ENCODE data around the gene KIFC1. TPM values are rescaled to one million over a fixed set of nuclear protein-coding genes. Genes with fewer than 3 reads are reported as not detected.
"Not testable (repeated sequence)": the region's sequence is repeated elsewhere in the genome, so short reads cannot be mapped to it uniquely, and the experiment has no call there.

Gene KIFC1
- 7.4 to 10.4 TPM (median 8.1 TPM) in 3 replicates for total RNA-seq
- long read RNA-seq, partial matches to known transcripts: 3 of 3 reads
- long read RNA-seq, other reads (novel, unspliced or antisense): 0 of 3 reads

- Mint-ChIP-seq H3K36me3 (ENCODE audit: low read depth) (no peaks in the 10 kb centered on the region), H3K27me3 (ENCODE audit: low read depth) (no peaks in the 10 kb centered on the region), H3K4me3 (ENCODE audit: unreplicated experiment) (peak within 1 kb of the TSS; percentile 77), H3K4me1 (ENCODE audit: low read depth) (peaks cover 32% of the 10 kb centered on the region), H3K27ac (ENCODE audit: unreplicated experiment) (peak within 1 kb of the TSS; percentile 97), H3K9me3 (ENCODE audit: low read depth) (no peaks in the 10 kb centered on the region)
- DNase-seq (ENCODE audit: low spot score): peak; percentile 99
- peak; percentile 99 for TF ChIP-seq CTCF (IDR thresholded peaks at IDR 0.05)
Measured at GRCh38 chr6:33391278-33391921, at the start of gene KIFC1. Gene KIFC1, plus strand, starts transcription at chr6:33391823. Its CDS starts 163 bp downstream, at chr6:33391986.

- not testable (repeated sequence) for H3K4me1 Mint-ChIP-seq (ENCODE audit: low read depth); H3K9me3 Mint-ChIP-seq (ENCODE audit: low read depth); H3K36me3 Mint-ChIP-seq (ENCODE audit: low read depth); H3K27ac Mint-ChIP-seq (ENCODE audit: unreplicated experiment); H3K27me3 Mint-ChIP-seq (ENCODE audit: low read depth); H3K4me3 Mint-ChIP-seq (ENCODE audit: unreplicated experiment); DNase-seq (ENCODE audit: low spot score)
Measured at GRCh38 chr6:33343606-33343952, 48.0 kb upstream of the KIFC1 start.

GRCh38 chr6:33343953-33344611, 47.5 kb upstream of the KIFC1 start:
- Mint-ChIP-seq H3K27ac (ENCODE audit: unreplicated experiment) (no peak overlapping the region), H3K36me3 (ENCODE audit: low read depth) (no peaks in the 10 kb centered on the region), H3K9me3 (ENCODE audit: low read depth) (no peaks in the 10 kb centered on the region), H3K4me1 (ENCODE audit: low read depth) (peaks cover 6% of the 10 kb centered on the region), H3K4me3 (ENCODE audit: unreplicated experiment) (no peak overlapping the region), H3K27me3 (ENCODE audit: low read depth) (peaks cover 9% of the 10 kb centered on the region)
- no peak for TF ChIP-seq CTCF (IDR thresholded peaks at IDR 0.05)
- DNase-seq (ENCODE audit: low spot score): no peak

GRCh38 chr6:33344701-33345697, 46.6 kb upstream of the KIFC1 start:
- H3K9me3 Mint-ChIP-seq (ENCODE audit: low read depth): no peaks in the 10 kb centered on the region
- peaks cover 6% of the 10 kb centered on the region for H3K4me1 Mint-ChIP-seq (ENCODE audit: low read depth)
- no peaks in the 10 kb centered on the region for H3K36me3 Mint-ChIP-seq (ENCODE audit: low read depth)
- H3K27me3 Mint-ChIP-seq (ENCODE audit: low read depth): peaks cover 5% of the 10 kb centered on the region
- peak; percentile 81 for TF ChIP-seq CTCF (IDR thresholded peaks at IDR 0.05)
- no peak overlapping the region for H3K4me3 Mint-ChIP-seq (ENCODE audit: unreplicated experiment)
- DNase-seq (ENCODE audit: low spot score): no peak
- no peak overlapping the region for H3K27ac Mint-ChIP-seq (ENCODE audit: unreplicated experiment)

GRCh38 chr6:33346972-33347371, 44.7 kb upstream of the KIFC1 start:
- not testable (repeated sequence) for H3K9me3 Mint-ChIP-seq (ENCODE audit: low read depth); H3K27me3 Mint-ChIP-seq (ENCODE audit: low read depth); DNase-seq (ENCODE audit: low spot score); H3K4me1 Mint-ChIP-seq (ENCODE audit: low read depth); H3K36me3 Mint-ChIP-seq (ENCODE audit: low read depth); H3K27ac Mint-ChIP-seq (ENCODE audit: unreplicated experiment); H3K4me3 Mint-ChIP-seq (ENCODE audit: unreplicated experiment)

- no peak for DNase-seq (ENCODE audit: low spot score)
- no peak overlapping the region for H3K4me3 Mint-ChIP-seq (ENCODE audit: unreplicated experiment)
- H3K27me3 Mint-ChIP-seq (ENCODE audit: low read depth): peaks cover 10% of the 10 kb centered on the region
- TF ChIP-seq CTCF (IDR thresholded peaks at IDR 0.05): no peak
- H3K4me1 Mint-ChIP-seq (ENCODE audit: low read depth): peaks cover 6% of the 10 kb centered on the region
- H3K36me3 Mint-ChIP-seq (ENCODE audit: low read depth): no peaks in the 10 kb centered on the region
- H3K27ac Mint-ChIP-seq (ENCODE audit: unreplicated experiment): no peak overlapping the region
- H3K9me3 Mint-ChIP-seq (ENCODE audit: low read depth): no peaks in the 10 kb centered on the region
Measured at GRCh38 chr6:33347816-33348215, 43.8 kb upstream of the KIFC1 start.

GRCh38 chr6:33355860-33356259, 35.8 kb upstream of the KIFC1 start:
- H3K27ac Mint-ChIP-seq (ENCODE audit: unreplicated experiment); H3K4me3 Mint-ChIP-seq (ENCODE audit: unreplicated experiment); DNase-seq (ENCODE audit: low spot score); H3K36me3 Mint-ChIP-seq (ENCODE audit: low read depth); H3K9me3 Mint-ChIP-seq (ENCODE audit: low read depth); H3K4me1 Mint-ChIP-seq (ENCODE audit: low read depth): not testable (repeated sequence)
- H3K27me3 Mint-ChIP-seq (ENCODE audit: low read depth): peaks cover 28% of the 10 kb centered on the region

All from chondrocyte (in vitro differentiated cells).